Measurements from ENCODE around the gene SLC35E2B.

SLC35E2B gene

GRCh38 chr1:1623181-1623630 lies 69.4 kb downstream of the SLC35E2B start:
- no peak for TF ChIP-seq GABPA (IDR thresholded peaks at IDR 0.05; ENCODE audit: low read depth)
- no peak for TF ChIP-seq POLR2AphosphoS5 (IDR thresholded peaks at IDR 0.05; ENCODE audit: low read depth)
- TF ChIP-seq SPI1 (IDR thresholded peaks at IDR 0.05; ENCODE audit: borderline replicate concordance, low read depth): no peak
- TF ChIP-seq CTCF (IDR thresholded peaks at IDR 0.05; ENCODE audit: insufficient read depth, low read length): no peak
- TF ChIP-seq REST (IDR thresholded peaks at IDR 0.05; ENCODE audit: insufficient replicate concordance, low read depth): no peak
- no peak for DNase-seq (ENCODE audit: low read depth in 1 of 2, low spot score in 1 of 2)
- Histone ChIP-seq H3K27me3 (ENCODE audit: insufficient read depth, poor library complexity, severe bottlenecking) (no peaks in the 10 kb centered on the region), H3K27ac (replicated peaks) (no peak overlapping the region), H3K4me3 (replicated peaks; ENCODE audit: insufficient read depth, low read length) (no peak overlapping the region)

GRCh38 chr1:1622788-1623094 lies 69.9 kb downstream of the SLC35E2B start:
- TF ChIP-seq GABPA (IDR thresholded peaks at IDR 0.05; ENCODE audit: low read depth) (no peak), CTCF (IDR thresholded peaks at IDR 0.05; ENCODE audit: insufficient read depth, low read length) (no peak), REST (IDR thresholded peaks at IDR 0.05; ENCODE audit: insufficient replicate concordance, low read depth) (no peak), POLR2AphosphoS5 (IDR thresholded peaks at IDR 0.05; ENCODE audit: low read depth) (no peak)
- H3K4me3 ChIP-seq (replicated peaks; ENCODE audit: insufficient read depth, low read length): no peak overlapping the region
- no peak for DNase-seq (ENCODE audit: low read depth in 1 of 2, low spot score in 1 of 2)
- no peaks in the 10 kb centered on the region for H3K27me3 ChIP-seq (ENCODE audit: insufficient read depth, poor library complexity, severe bottlenecking)
- H3K27ac ChIP-seq (replicated peaks): no peak overlapping the region

- TF ChIP-seq GABPA (IDR thresholded peaks at IDR 0.05; ENCODE audit: low read depth) (no peak), SPI1 (IDR thresholded peaks at IDR 0.05; ENCODE audit: borderline replicate concordance, low read depth) (no peak), POLR2AphosphoS5 (IDR thresholded peaks at IDR 0.05; ENCODE audit: low read depth) (no peak), CTCF (IDR thresholded peaks at IDR 0.05; ENCODE audit: insufficient read depth, low read length) (no peak), REST (IDR thresholded peaks at IDR 0.05; ENCODE audit: insufficient replicate concordance, low read depth) (no peak)
- no peak overlapping the region for H3K4me3 ChIP-seq (replicated peaks; ENCODE audit: insufficient read depth, low read length)
- H3K27me3 ChIP-seq (ENCODE audit: insufficient read depth, poor library complexity, severe bottlenecking): no peaks in the 10 kb centered on the region
- H3K27ac ChIP-seq (replicated peaks): no peak overlapping the region
- DNase-seq (ENCODE audit: low read depth in 1 of 2, low spot score in 1 of 2): no peak
These were observed 70.4 kb downstream of the SLC35E2B start for GRCh38 chr1:1622010-1622787.

All from HL-60 (cell line).